ENCODE measurements around the gene MAPK9. TPM values are rescaled to one million over a fixed set of nuclear protein-coding genes. Genes with fewer than 3 reads are reported as not detected.

MAPK9 gene
- total RNA-seq, 4 donors from 2014 or later: 14.5 to 27.3 (median 20.5) TPM

GRCh38 chr5:180197016-180197702 lies 94.7 kb downstream of the MAPK9 start:
- no peak for DNase-seq
- H3K27ac ChIP-seq: no peak overlapping the region
- 51 to 83% methylated on average over 1 to 7 of the region's 14 CpGs for WGBS, 2 donors

DNA sequence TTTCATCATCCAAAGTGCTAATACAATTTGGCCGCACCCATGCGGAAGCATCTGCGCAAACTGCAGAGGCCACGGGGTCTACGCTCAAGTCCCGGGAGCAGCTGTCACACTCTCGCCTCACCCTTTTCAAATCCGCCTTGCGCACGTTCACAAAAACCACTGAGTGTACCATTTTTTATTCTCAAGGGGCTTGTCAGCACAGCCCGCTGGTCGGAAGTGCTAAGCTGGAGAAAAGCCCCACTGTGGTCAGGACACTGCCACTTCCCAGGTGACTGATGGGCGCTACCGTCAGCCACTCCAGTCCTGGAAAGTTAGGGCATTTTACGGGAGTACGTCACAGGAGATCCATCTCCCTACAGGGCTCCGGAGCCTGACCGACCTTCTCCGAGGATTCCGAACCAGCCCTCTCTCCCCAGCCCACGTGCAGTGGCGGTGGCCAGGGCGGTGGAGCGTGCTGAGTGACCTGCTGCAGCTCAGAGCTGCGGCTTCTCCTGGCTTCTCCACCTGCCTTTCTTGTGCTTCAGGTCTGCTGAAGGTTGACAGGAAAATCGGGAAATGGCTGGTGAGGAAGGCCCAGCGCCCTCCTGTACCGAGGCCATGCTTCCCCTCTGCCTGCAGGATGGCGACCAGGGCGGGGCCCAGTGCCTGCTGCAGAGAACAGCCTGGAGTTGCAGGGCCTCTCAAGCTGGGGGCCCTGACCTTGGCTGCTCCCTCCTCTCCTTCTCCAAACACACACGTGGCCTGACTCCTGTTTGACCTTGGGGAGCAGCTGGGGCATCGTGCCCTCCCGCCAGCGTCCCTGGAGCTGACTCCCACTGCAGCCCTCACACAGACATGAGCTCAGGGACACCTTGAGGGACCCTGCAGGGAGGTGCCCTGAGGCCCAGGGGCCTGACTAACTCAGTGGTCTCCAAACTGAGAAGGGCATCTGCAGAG lies 97.2 kb downstream of the MAPK9 start:
- Histone ChIP-seq H3K27ac (no peak overlapping the region), H3K4me3 (no peak overlapping the region), H3K36me3 (no peaks in the 10 kb centered on the region), H3K27me3 (peaks cover 0 to 17% (median 0%) of the 10 kb centered on the region in 4 donors), H3K4me1 (no peaks in the 10 kb centered on the region), H3K9me3 (no peaks in the 10 kb centered on the region)
- intact Hi-C loops (cut with DNase I): no loop called here
- DNase-seq: no peak
- TF ChIP-seq POLR2A (IDR thresholded peaks at IDR 0.05) (no peak), CTCF (IDR thresholded peaks at IDR 0.05) (no peak)
- WGBS, 2 donors: 90 to 93% methylated on average over 13 to 29 of the region's 34 CpGs

More at GRCh38 chr5:180197016-180197702, 94.7 kb downstream of the MAPK9 start:
- no peaks in the 10 kb centered on the region for H3K36me3 ChIP-seq
- no peaks in the 10 kb centered on the region for H3K4me1 ChIP-seq
- H3K27me3 ChIP-seq: peaks cover 0 to 17% (median 0%) of the 10 kb centered on the region in 4 donors
- H3K4me3 ChIP-seq: no peak overlapping the region
- no peaks in the 10 kb centered on the region for H3K9me3 ChIP-seq
- intact Hi-C loops (cut with DNase I): no loop called here
- TF ChIP-seq POLR2A (IDR thresholded peaks at IDR 0.05): no peak
- no peak for TF ChIP-seq CTCF (IDR thresholded peaks at IDR 0.05)

GRCh38 chr5:180193749-180194375 lies 98.0 kb downstream of the MAPK9 start:
- intact Hi-C loops (cut with DNase I): no loop called here
- TF ChIP-seq POLR2A (IDR thresholded peaks at IDR 0.05) (no peak), CTCF (IDR thresholded peaks at IDR 0.05) (no peak)

DNA sequence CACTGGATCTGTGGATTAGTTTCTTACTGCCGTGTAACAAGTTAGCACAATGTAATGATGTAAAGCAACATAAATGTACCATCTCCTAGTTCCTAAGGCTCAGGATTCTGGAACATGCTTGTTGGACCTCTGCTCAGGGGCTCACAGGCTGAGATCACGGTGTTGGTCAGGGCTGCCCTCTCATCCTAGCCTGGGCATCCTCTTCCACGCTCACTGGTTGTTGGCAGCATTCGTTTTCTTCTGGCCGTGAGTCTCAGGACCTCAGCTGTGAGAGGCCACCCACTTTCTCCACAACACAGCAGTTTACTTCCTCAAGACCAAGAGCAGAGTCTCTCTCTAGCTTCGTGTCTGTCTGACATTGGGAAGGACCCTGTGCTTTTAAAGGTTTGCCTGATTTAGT lies 100.2 kb downstream of the MAPK9 start:
- TF ChIP-seq POLR2A (IDR thresholded peaks at IDR 0.05): no peak
- no peak for TF ChIP-seq CTCF (IDR thresholded peaks at IDR 0.05)
- H3K4me3 ChIP-seq: no peak overlapping the region
- no peaks in the 10 kb centered on the region for H3K27me3 ChIP-seq
- peaks cover 0 to 16% (median 0%) of the 10 kb centered on the region in 3 donors for H3K9me3 ChIP-seq
- no peak for DNase-seq
- no peaks in the 10 kb centered on the region for H3K36me3 ChIP-seq
- intact Hi-C loops (cut with DNase I): no loop called here
- WGBS, 2 donors: 60 to 65% methylated on average over 5 to 6 of the region's 6 CpGs
- no peaks in the 10 kb centered on the region for H3K4me1 ChIP-seq
- H3K27ac ChIP-seq: no peak overlapping the region

More at GRCh38 chr5:180193749-180194375, 98.0 kb downstream of the MAPK9 start:
- DNase-seq: no peak
- Histone ChIP-seq H3K27me3 (peaks cover 0 to 10% (median 0%) of the 10 kb centered on the region in 4 donors), H3K4me1 (no peaks in the 10 kb centered on the region), H3K9me3 (no peaks in the 10 kb centered on the region), H3K36me3 (no peaks in the 10 kb centered on the region), H3K4me3 (no peak overlapping the region), H3K27ac (no peak overlapping the region)
- 90 to 91% methylated on average over 22 to 24 of the region's 24 CpGs for WGBS, 2 donors
